GM23338 (cell line): ENCODE data around the gene MAP4K4. TPM values are rescaled to one million over a fixed set of nuclear protein-coding genes. Genes with fewer than 3 reads are reported as not detected.

ENCODE experiments used
- ATAC-seq: fragments of 200-7000 bp; cut with Tn5 transposase; 3 replicates; pipeline ENCODE4 v1.9.1; 2020
- DNase-seq: peaks from one replicate; pipeline ENCODE4 v3.0.0-alpha.2; 2015; ENCODE audit warnings: low spot score
- H2AFZ ChIP-seq: fragments of 200-600 bp; sonication (generic); 2 replicates; pipeline ENCODE4 v1.8.0; 2016; ENCODE audit warnings: antibody characterized with exemption, mild to moderate bottlenecking, moderate library complexity
- H3F3A ChIP-seq: fragments of 200-600 bp; sonication (generic); replicated peaks from 2 replicates; pipeline ENCODE4 v1.8.0; 2017; ENCODE audit warnings: antibody characterized with exemption, mixed run types, low read depth
- H3K27ac ChIP-seq: fragments of 200-600 bp; sonication (generic); 2 replicates; pipeline ENCODE4 v1.6.1; 2016; ENCODE audit warnings: low read depth
- H3K27me3 ChIP-seq: fragments of 200-600 bp; sonication (generic); 2 replicates; pipeline ENCODE4 v1.8.0; 2016; ENCODE audit warnings: mild to moderate bottlenecking, mixed run types, moderate library complexity; ENCODE audit not compliant: insufficient read depth
- H3K36me3 ChIP-seq: fragments of 200-600 bp; sonication (generic); 2 replicates; pipeline ENCODE4 v1.8.0; 2016; ENCODE audit warnings: mild to moderate bottlenecking; ENCODE audit not compliant: insufficient read depth
- H3K4me1 ChIP-seq: fragments of 200-600 bp; sonication (generic); 2 replicates; pipeline ENCODE4 v1.8.0; 2016; ENCODE audit warnings: mild to moderate bottlenecking, moderate library complexity; ENCODE audit not compliant: insufficient read depth
- H3K4me2 ChIP-seq: fragments of 200-600 bp; sonication (generic); 2 replicates; pipeline ENCODE4 v1.7.1; 2017; ENCODE audit warnings: mixed run types
- H3K4me3 ChIP-seq: fragments of 200-600 bp; sonication (generic); 2 replicates; pipeline ENCODE4 v1.6.1; 2016; ENCODE audit warnings: mixed run types
- H3K79me2 ChIP-seq: fragments of 200-600 bp; sonication (generic); replicated peaks from 2 replicates; pipeline ENCODE4 v1.8.0; 2017; ENCODE audit warnings: mild to moderate bottlenecking; ENCODE audit not compliant: insufficient read depth
- H3K9me2 ChIP-seq: fragments of 200-600 bp; sonication (generic); 2 replicates; pipeline ENCODE4 v1.8.0; 2017; ENCODE audit not compliant: insufficient read depth
- H4K20me1 ChIP-seq: fragments of 200-600 bp; sonication (generic); replicated peaks from 2 replicates; pipeline ENCODE4 v1.8.0; 2017; ENCODE audit warnings: mild to moderate bottlenecking; ENCODE audit not compliant: insufficient read depth
- H3K27ac Mint-ChIP-seq: 2 replicates; pipeline ENCODE4 v1.8.0; 2020; ENCODE audit warnings: inconsistent platforms, mild to moderate bottlenecking, moderate library complexity, mixed read lengths
- H3K27me3 Mint-ChIP-seq: 3 replicates; pipeline ENCODE4 v1.8.0; 2022; ENCODE audit warnings: low read depth, mild to moderate bottlenecking, moderate library complexity, mixed read lengths, inconsistent platforms; ENCODE audit not compliant: insufficient read depth, poor library complexity
- H3K36me3 Mint-ChIP-seq: 3 replicates; pipeline ENCODE4 v1.8.0; 2021; ENCODE audit warnings: low read depth, mild to moderate bottlenecking, inconsistent platforms, moderate library complexity, mixed read lengths
- H3K4me1 Mint-ChIP-seq: 3 replicates; pipeline ENCODE4 v1.8.0; 2020; ENCODE audit warnings: mild to moderate bottlenecking, inconsistent platforms, mixed read lengths
- H3K4me3 Mint-ChIP-seq: 3 replicates; pipeline ENCODE4 v1.8.0; 2021; ENCODE audit warnings: moderate library complexity, mild to moderate bottlenecking, inconsistent platforms, mixed read lengths
- H3K9me3 Mint-ChIP-seq: 3 replicates; pipeline ENCODE4 v1.8.0; 2020; ENCODE audit warnings: moderate library complexity, mild to moderate bottlenecking, inconsistent platforms, mixed read lengths
- CREB1 ChIP-seq: fragments of 250-450 bp; sonication (Bioruptor Pico); IDR thresholded peaks from 2 replicates; pipeline ENCODE4 v1.5.0; 2020; ENCODE audit warnings: low read depth, mild to moderate bottlenecking, moderate library complexity
- EZH2 ChIP-seq: fragments of 200-600 bp; sonication (generic); IDR thresholded peaks from one replicate; pipeline ENCODE4 v1.8.0; 2017; ENCODE audit warnings: antibody characterized with exemption, mild to moderate bottlenecking, low read depth; ENCODE audit not compliant: unreplicated experiment
- EZH2phosphoT487 ChIP-seq: fragments of 200-600 bp; sonication (generic); IDR thresholded peaks from one replicate; pipeline ENCODE4 v1.8.1; 2018; ENCODE audit warnings: antibody characterized with exemption; ENCODE audit not compliant: unreplicated experiment
- JUNB ChIP-seq: IDR thresholded peaks from one replicate; pipeline ENCODE4 v1.6.1; 2016; ENCODE audit warnings: antibody characterized with exemption; ENCODE audit not compliant: unreplicated experiment
- NANOG ChIP-seq: IDR thresholded peaks from 2 replicates; pipeline ENCODE4 v1.6.1; 2016; ENCODE audit warnings: antibody characterized with exemption, borderline replicate concordance
- POLR2AphosphoS5 ChIP-seq: IDR thresholded peaks from 2 replicates; pipeline ENCODE4 v1.6.1; 2016; ENCODE audit warnings: antibody characterized with exemption, low read depth
- STAT1 ChIP-seq: IDR thresholded peaks from one replicate; pipeline ENCODE4 v1.6.1; 2016; ENCODE audit warnings: antibody characterized with exemption; ENCODE audit not compliant: unreplicated experiment
- ZNF114 ChIP-seq: fragments of 250-450 bp; sonication (Bioruptor Pico); IDR thresholded peaks from 2 replicates; pipeline ENCODE4 v1.5.0; 2020; ENCODE audit warnings: mild to moderate bottlenecking, moderate library complexity
- ZNF331 ChIP-seq: fragments of 250-450 bp; sonication (Bioruptor Pico); IDR thresholded peaks from 2 replicates; pipeline ENCODE4 v1.5.0; 2020; ENCODE audit warnings: low read depth, mild to moderate bottlenecking, moderate library complexity
- polyA plus RNA-seq: library from polyadenylated mRNA; unstranded; fragments of >200 nt; fragmentation: Nextera tagmentation; extraction: Ambion mirVana; gene quantifications from 2 replicates; pipeline ENCODE4 v1.2.1, GENCODE V29; 2016
- total RNA-seq: library from RNA; depleted of rRNA; stranded (reverse); fragments of >200 nt; shearing (Covaris generic); gene quantifications from 2 replicates; pipeline ENCODE4 v1.2.3, GENCODE V29; 2014
- TF ChIP-seq, protein P1 (sequence below): IDR thresholded peaks from one replicate; pipeline ENCODE4 v1.6.1; 2018; ENCODE audit warnings: antibody characterized with exemption; ENCODE audit not compliant: unreplicated experiment
- TF ChIP-seq, protein P2 (sequence below), 2 experiments: fragments of 200-600 bp in 1 of 2; sonication (generic) in 1 of 2; conservative IDR thresholded peaks; 2 replicates each; pipeline versions ENCODE4 v1.5.1 to v1.6.1; 2016 to 2017; ENCODE audit warnings: antibody characterized with exemption in 2 of 2, low read depth in 2 of 2, mild to moderate bottlenecking in 2 of 2, moderate library complexity in 1 of 2
- TF ChIP-seq, protein P3 (sequence below): IDR thresholded peaks from 2 replicates; pipeline ENCODE4 v1.6.1; 2016; ENCODE audit warnings: antibody characterized with exemption

Gene MAP4K4
- total and polyA plus RNA-seq, 2 experiments from 2014 or later = 34.6 to 99.2 TPM

DNA sequence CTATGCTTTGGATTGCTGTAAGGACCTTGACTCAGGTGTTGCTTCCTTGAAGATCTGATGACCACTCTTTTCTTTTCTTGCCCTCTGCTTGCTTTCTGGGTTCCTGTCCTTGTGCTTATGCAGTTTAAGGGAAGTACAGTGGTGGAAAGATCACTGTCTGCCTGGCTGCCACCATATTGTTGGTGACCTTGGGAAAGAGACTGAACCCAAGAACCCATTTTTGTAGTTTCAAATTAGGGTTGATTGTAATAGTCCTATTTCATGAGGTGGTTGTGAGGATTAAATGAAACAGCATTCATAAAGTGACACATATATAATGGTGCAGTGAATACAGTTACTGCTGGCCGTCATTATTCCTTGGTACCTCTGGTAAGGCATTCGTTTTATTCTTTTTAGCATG lies 41.1 kb downstream of the MAP4K4 start:
- H3K4me1 ChIP-seq = peaks cover 58% of the 10 kb centered on the region
- Mint-ChIP-seq H3K27me3 (peaks cover 5% of the 10 kb centered on the region), H3K4me3 (no peak overlapping the region), H3K27ac (no peak overlapping the region), H3K9me3 (no peaks in the 10 kb centered on the region), H3K36me3 (no peaks in the 10 kb centered on the region), H3K4me1 (peaks cover 80% of the 10 kb centered on the region)
- H3K4me3 ChIP-seq = no peak overlapping the region
- H3K4me2 ChIP-seq = no peak overlapping the region
- DNase-seq (no peak), ATAC-seq (no peak)
- no peaks in the 10 kb centered on the region for H3K9me2 ChIP-seq
- TF ChIP-seq POLR2AphosphoS5 (no peak), EZH2 (no peak), ZNF114 (CRISPR knock-in tag) (no peak), ZNF331 (no peak), CREB1 (CRISPR knock-in tag) (no peak), EZH2phosphoT487 (no peak), JUNB (no peak)
- TF ChIP-seq, protein P1, sequence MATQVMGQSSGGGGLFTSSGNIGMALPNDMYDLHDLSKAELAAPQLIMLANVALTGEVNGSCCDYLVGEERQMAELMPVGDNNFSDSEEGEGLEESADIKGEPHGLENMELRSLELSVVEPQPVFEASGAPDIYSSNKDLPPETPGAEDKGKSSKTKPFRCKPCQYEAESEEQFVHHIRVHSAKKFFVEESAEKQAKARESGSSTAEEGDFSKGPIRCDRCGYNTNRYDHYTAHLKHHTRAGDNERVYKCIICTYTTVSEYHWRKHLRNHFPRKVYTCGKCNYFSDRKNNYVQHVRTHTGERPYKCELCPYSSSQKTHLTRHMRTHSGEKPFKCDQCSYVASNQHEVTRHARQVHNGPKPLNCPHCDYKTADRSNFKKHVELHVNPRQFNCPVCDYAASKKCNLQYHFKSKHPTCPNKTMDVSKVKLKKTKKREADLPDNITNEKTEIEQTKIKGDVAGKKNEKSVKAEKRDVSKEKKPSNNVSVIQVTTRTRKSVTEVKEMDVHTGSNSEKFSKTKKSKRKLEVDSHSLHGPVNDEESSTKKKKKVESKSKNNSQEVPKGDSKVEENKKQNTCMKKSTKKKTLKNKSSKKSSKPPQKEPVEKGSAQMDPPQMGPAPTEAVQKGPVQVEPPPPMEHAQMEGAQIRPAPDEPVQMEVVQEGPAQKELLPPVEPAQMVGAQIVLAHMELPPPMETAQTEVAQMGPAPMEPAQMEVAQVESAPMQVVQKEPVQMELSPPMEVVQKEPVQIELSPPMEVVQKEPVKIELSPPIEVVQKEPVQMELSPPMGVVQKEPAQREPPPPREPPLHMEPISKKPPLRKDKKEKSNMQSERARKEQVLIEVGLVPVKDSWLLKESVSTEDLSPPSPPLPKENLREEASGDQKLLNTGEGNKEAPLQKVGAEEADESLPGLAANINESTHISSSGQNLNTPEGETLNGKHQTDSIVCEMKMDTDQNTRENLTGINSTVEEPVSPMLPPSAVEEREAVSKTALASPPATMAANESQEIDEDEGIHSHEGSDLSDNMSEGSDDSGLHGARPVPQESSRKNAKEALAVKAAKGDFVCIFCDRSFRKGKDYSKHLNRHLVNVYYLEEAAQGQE = no peak
- H3K27ac ChIP-seq = peak overlapping the region; percentile 23; the same call in 1 of the 2 replicates
- H4K20me1 ChIP-seq = peaks cover 40% of the 10 kb centered on the region
- H3K36me3 ChIP-seq = no peaks in the 10 kb centered on the region
- H3K27me3 ChIP-seq = no peaks in the 10 kb centered on the region
- no peak overlapping the region for H2AFZ ChIP-seq
- H3F3A ChIP-seq = peaks cover 6% of the 10 kb centered on the region
- H3K79me2 ChIP-seq = peaks cover 96% of the 10 kb centered on the region

DNA sequence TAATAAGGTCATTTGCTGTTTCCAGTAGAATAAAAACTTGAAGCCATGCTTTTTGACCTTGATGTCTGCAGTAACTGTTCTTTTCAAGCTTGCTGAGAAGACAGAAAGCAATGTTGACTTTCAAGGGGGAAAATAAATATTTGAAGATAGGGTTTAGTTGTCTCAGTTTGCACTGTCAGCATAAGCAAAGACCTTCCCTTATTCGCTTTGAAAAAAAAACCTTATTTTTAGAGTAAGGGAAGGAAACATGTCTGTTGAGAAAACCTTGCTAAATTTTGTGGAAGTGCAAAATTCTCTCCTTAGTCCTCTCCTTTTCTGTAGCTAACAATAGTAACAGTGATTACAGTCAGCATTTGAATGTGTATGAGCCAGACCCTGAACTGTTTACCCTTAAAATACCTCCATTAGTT lies 43.1 kb downstream of the MAP4K4 start:
- H3K36me3 ChIP-seq = no peaks in the 10 kb centered on the region
- TF ChIP-seq ZNF331 = no peak
- no peak; the same call in 1 of the 2 replicates for TF ChIP-seq NANOG
- TF ChIP-seq CREB1 (CRISPR knock-in tag) = no peak
- TF ChIP-seq, protein P1 = no peak
- no peak for TF ChIP-seq JUNB
- no peak for TF ChIP-seq ZNF114 (CRISPR knock-in tag)
- TF ChIP-seq, protein P2, sequence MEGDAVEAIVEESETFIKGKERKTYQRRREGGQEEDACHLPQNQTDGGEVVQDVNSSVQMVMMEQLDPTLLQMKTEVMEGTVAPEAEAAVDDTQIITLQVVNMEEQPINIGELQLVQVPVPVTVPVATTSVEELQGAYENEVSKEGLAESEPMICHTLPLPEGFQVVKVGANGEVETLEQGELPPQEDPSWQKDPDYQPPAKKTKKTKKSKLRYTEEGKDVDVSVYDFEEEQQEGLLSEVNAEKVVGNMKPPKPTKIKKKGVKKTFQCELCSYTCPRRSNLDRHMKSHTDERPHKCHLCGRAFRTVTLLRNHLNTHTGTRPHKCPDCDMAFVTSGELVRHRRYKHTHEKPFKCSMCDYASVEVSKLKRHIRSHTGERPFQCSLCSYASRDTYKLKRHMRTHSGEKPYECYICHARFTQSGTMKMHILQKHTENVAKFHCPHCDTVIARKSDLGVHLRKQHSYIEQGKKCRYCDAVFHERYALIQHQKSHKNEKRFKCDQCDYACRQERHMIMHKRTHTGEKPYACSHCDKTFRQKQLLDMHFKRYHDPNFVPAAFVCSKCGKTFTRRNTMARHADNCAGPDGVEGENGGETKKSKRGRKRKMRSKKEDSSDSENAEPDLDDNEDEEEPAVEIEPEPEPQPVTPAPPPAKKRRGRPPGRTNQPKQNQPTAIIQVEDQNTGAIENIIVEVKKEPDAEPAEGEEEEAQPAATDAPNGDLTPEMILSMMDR (conservative IDR thresholded peaks at IDR 0.05; ENCODE audit: low read depth in 2 of 2) = no peak
- TF ChIP-seq, protein P3, sequence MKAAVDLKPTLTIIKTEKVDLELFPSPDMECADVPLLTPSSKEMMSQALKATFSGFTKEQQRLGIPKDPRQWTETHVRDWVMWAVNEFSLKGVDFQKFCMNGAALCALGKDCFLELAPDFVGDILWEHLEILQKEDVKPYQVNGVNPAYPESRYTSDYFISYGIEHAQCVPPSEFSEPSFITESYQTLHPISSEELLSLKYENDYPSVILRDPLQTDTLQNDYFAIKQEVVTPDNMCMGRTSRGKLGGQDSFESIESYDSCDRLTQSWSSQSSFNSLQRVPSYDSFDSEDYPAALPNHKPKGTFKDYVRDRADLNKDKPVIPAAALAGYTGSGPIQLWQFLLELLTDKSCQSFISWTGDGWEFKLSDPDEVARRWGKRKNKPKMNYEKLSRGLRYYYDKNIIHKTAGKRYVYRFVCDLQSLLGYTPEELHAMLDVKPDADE = no peak
- no peak for TF ChIP-seq POLR2AphosphoS5
- no peak for TF ChIP-seq STAT1
- TF ChIP-seq EZH2phosphoT487 = no peak

More for the DNA sequence above, 43.1 kb downstream of the MAP4K4 start:
- no peak overlapping the region for H2AFZ ChIP-seq
- H3K36me3 Mint-ChIP-seq = no peaks in the 10 kb centered on the region
- DNase-seq (no peak), ATAC-seq (no peak)
- peak overlapping the region; percentile 34 for H3K4me3 ChIP-seq
- H3K4me1 Mint-ChIP-seq = peaks cover 82% of the 10 kb centered on the region
- H3K9me2 ChIP-seq = no peaks in the 10 kb centered on the region
- H3K79me2 ChIP-seq = peaks cover 96% of the 10 kb centered on the region
- H3F3A ChIP-seq = peaks cover 6% of the 10 kb centered on the region
- peaks cover 32% of the 10 kb centered on the region for H4K20me1 ChIP-seq
- H3K27me3 Mint-ChIP-seq = peaks cover 3% of the 10 kb centered on the region
- H3K4me3 Mint-ChIP-seq = peak overlapping the region; percentile 25; the same call in 1 of the 3 replicates
- peak overlapping the region; percentile 94 for H3K27ac ChIP-seq
- no peaks in the 10 kb centered on the region for H3K9me3 Mint-ChIP-seq
- H3K4me1 ChIP-seq = peaks cover 66% of the 10 kb centered on the region
- H3K27ac Mint-ChIP-seq = no peak overlapping the region
- H3K27me3 ChIP-seq = no peaks in the 10 kb centered on the region
- peak overlapping the region; percentile 59 for H3K4me2 ChIP-seq
